Right ventricle myocardium inferior (tissue), 1 donor: Measurements from ENCODE around the gene TAOK1. TPM values are rescaled to one million over a fixed set of nuclear protein-coding genes. Genes with fewer than 3 reads are reported as not detected.

Experiments used
- ATAC-seq: fragments of 200-7000 bp; cut with Tn5 transposase; one replicate; pipeline ENCODE4 v1.9.1; 2020; ENCODE audit warnings: mild to moderate bottlenecking, moderate library complexity
- DNase-seq: peaks from one replicate; pipeline ENCODE4 v3.0.0; 2021; ENCODE audit errors: missing footprints
- intact Hi-C: fragments of 100-400 bp; cut with DNase I; formaldehyde crosslinking; loops from one replicate; pipeline ENCODE4 v1.11.0; 2022
- total RNA-seq: library from RNA; stranded (reverse); fragmentation: NEBNext Ultra II Directional; extraction: Animal tissue kit (Norgen Biotek cat#: 25700); gene quantifications from one replicate; pipeline ENCODE4 v1.2.1, GENCODE V29; 2021
- donor health status: DM: no; HTN: yes; CAD: no; lungs with severe emphysema.

Gene TAOK1
- total RNA-seq, 1 donor from 2014 or later = 45.1 TPM

- ATAC-seq (no peak), DNase-seq (peak; percentile 48)
- intact Hi-C loops = no loop called here
Observed at GRCh38 chr17:29586676-29587469, 196.7 kb downstream of the TAOK1 start.

- intact Hi-C loops = no loop called here
- no peak for ATAC-seq
- peak; percentile 17 for DNase-seq
Observed at GRCh38 chr17:29587591-29587990, 197.4 kb downstream of the TAOK1 start.

- ATAC-seq (no peak), DNase-seq (no peak)
- intact Hi-C loops = no loop called here
Observed at GRCh38 chr17:29588017-29588561, 197.9 kb downstream of the TAOK1 start.

GRCh38 chr17:29588562-29589411 lies 198.6 kb downstream of the TAOK1 start:
- DNase-seq (peak; percentile 79), ATAC-seq (no peak)
- intact Hi-C loops = no loop called here

GRCh38 chr17:29589524-29590410 lies 199.6 kb downstream of the TAOK1 start, which contains the start of gene GIT1:
Gene GIT1 (minus strand): TSS chr17:29589648. CDS start chr17:29589378, 270 bp downstream.
- peak; percentile 94 for DNase-seq
- intact Hi-C loops = loop anchor here (2.0 kb wide), 1 partner anchor 23 kb away; no protein-coding TSS in a partner anchor

GRCh38 chr17:29590411-29591145 lies 200.4 kb downstream of the TAOK1 start:
- intact Hi-C loops = loop anchor here (2.0 kb wide), 1 partner anchor 22 kb away; no protein-coding TSS in a partner anchor
- ATAC-seq (no peak), DNase-seq (no peak)

More at GRCh38 chr17:29589524-29590410, 199.6 kb downstream of the TAOK1 start, which contains the start of gene GIT1:
- peak; percentile 89 for ATAC-seq

GRCh38 chr17:29591146-29591736 lies 201.1 kb downstream of the TAOK1 start:
- intact Hi-C loops = loop anchor here (2.0 kb wide), 1 partner anchor 22 kb away; no protein-coding TSS in a partner anchor
- peak; percentile 79 for DNase-seq
- ATAC-seq = peak; percentile 2

- DNase-seq (peak; percentile 93), ATAC-seq (peak; percentile 77)
- intact Hi-C loops = loop anchor here (2.0 kb wide), 1 partner anchor 21 kb away; no protein-coding TSS in a partner anchor
Observed at GRCh38 chr17:29591737-29592608, 201.8 kb downstream of the TAOK1 start.

GRCh38 chr17:29592850-29593551 lies 202.8 kb downstream of the TAOK1 start, which contains the start of gene ANKRD13B:
Gene ANKRD13B (plus strand): TSS chr17:29593132. CDS start chr17:29593622, 490 bp downstream.
- DNase-seq (peak; percentile 82), ATAC-seq (no peak)
- intact Hi-C loops = no loop called here

- no peak for ATAC-seq
- intact Hi-C loops = no loop called here
- DNase-seq = peak; percentile 63
Observed at GRCh38 chr17:29593591-29594518, 203.7 kb downstream of the TAOK1 start.

GRCh38 chr17:29594519-29595090 lies 204.4 kb downstream of the TAOK1 start:
- intact Hi-C loops = no loop called here
- DNase-seq = peak; percentile 50
- no peak for ATAC-seq

GRCh38 chr17:29595107-29595942 lies 205.2 kb downstream of the TAOK1 start:
- intact Hi-C loops = no loop called here
- peak; percentile 28 for DNase-seq
- no peak for ATAC-seq
